HCEC 1CT (cell line): ENCODE data around the gene BPIFB6.

Experiments used
- DNase-seq: peaks from one replicate; pipeline ENCODE4 v3.0.0-alpha.2; 2017

Gene BPIFB6

GRCh38 chr20:33002087-33002808 lies 29.2 kb upstream of the BPIFB6 start:
- no peak for DNase-seq

GRCh38 chr20:33004141-33004751 lies 27.2 kb upstream of the BPIFB6 start, which contains the start of gene SUN5:
SUN5 (minus strand) TSS chr20:33004433; CDS start chr20:33004340, 93 bp downstream.
- no peak for DNase-seq

DNA sequence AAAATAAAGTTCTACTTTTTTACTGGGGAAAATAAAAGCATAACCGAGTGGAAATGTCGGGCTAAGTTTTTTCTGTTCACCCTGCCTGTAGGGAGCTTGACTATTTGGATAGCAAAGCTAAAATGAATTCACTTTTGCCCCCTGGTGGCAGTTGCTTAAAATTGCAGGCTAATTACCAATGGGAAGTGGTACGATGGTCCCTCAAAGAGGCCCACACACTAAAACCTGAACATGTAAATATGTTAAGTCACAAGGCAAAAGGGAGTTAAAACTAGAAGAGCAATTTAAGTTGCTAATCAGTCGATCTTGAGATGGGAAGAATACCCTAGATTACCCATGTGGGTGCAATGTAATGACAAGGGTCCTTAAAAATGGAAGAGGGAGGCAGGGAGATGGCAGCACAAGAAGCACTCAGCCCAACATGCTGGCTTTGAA lies 26.3 kb upstream of the BPIFB6 start:
- DNase-seq, result no peak

GRCh38 chr20:33005908-33006775 lies 25.3 kb upstream of the BPIFB6 start:
- DNase-seq, result no peak

DNA sequence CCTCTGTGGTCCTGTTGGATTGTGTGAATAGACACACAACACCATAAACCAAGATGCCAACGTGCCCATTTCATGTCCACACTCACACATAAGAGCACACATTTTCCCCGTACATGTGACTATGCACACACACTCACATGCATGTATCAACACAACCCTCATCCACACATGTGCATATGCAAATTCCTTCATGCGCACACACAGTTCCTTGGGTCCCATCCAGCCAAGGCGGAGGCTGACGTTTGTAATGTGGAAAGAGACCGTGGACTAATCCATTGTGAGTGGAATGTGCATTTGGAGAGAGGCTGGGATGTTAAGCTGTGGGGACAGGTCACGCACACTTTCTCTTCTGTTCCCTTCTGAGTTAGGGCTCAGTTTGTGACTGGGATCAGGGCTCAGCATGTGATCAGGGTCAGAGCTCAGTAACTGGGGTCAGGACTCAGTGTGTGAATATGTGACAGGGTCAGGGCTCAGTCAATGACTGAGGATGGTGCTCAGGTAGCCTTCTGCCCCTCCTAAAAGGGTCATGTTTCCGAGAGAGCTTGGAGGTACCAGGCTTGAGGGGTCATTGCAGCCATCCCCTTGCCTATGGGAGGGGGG lies 24.6 kb upstream of the BPIFB6 start:
- no peak for DNase-seq

DNA sequence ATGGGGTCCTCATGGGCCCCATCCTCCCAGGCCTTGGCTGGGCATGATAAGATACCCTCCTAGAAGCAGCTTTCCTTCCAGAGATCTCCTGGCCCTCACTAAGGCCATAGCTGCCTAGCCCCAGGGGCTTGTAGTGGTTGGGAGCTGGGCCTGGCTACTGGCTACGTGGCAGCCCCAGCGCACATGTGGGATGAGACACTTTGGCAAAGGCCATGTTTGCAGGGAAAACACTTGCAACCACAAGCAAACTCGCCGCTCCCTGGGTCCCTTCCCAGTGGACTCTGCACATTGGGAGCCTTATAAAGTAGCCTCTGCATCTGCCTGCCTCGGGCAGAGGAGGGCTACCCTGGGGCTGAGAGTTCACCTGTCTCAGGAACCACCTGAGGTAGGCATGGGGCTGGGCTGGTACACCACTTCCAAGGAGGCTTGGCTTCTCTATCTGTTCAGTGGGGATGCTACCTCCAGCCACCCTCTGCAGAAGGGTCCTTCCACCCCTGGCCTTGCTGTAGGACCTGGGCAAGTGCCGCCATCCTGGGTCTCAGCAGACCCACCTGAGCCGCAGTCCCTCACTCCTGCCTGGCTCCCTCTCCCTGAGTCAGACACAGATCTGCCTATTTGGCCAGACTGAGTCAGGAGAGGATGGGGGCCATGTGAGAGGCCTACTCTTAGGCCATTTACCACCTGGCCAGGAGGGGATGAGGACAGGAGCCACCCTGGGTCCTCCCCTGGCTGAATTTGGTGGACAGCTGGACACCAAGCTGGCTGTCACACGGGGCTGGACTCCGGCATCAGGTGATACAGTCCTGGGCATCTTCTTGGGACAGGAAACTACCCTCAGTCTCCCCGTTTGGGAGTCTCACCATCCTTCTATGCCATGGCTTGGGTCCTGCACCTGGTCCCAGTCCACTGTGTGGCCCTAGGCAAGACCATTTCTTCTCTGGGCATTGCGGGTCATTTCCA lies 23.8 kb upstream of the BPIFB6 start, which contains the start of gene BPIFB2:
BPIFB2 (plus strand) TSS at position 329 of the 960 bp plus-strand sequence. CDS start 871 bp downstream, outside the sequence.
- DNase-seq, result no peak

DNA sequence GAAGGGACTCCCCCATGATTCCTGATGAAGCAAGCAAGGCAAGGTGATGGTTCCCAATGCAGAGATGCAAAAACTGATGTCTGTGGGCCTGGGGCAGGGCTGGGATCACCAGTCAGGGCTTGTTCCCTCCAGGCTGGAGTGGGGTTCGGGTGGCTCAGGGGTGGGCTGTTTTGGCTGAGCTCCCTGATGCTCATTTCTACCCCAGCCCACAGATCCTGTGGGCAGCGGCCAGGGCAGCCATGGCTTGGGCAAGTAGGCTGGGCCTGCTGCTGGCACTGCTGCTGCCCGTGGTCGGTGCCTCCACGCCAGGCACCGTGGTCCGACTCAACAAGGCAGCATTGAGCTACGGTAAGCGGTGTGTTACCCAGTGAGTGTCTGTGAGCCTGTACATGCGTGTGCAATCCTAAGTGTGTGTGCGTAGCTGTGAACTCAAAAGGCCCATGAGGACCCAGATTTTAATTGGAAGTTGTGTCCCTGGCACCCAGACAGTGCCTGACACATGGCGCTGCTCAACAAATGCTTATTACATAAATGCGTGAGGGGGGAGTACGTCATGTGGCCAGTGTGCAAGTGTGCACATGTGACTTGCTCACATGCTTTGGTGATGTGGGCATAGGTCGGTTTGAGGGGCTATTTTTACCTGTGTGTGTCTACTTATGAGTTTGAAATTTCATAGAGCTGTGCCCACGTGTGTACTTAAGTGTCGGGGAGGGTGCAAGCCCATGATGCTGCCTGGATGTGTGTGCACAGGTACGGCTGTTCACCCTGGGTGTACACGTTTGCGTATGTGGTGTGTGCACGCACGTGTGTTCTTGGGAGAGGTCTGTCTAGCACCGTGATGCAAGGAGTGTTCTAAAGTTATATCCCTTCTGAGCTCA lies 22.9 kb upstream of the BPIFB6 start:
- DNase-seq, result no peak

GRCh38 chr20:33009214-33010132 lies 22.0 kb upstream of the BPIFB6 start:
- DNase-seq, result no peak

- DNase-seq, result no peak
Observed at GRCh38 chr20:33010133-33010504, 21.3 kb upstream of the BPIFB6 start.

GRCh38 chr20:33010674-33011449 lies 20.6 kb upstream of the BPIFB6 start:
- DNase-seq, result no peak

GRCh38 chr20:33012327-33013189 lies 18.9 kb upstream of the BPIFB6 start:
- no peak for DNase-seq

GRCh38 chr20:33013701-33014326 lies 17.6 kb upstream of the BPIFB6 start:
- no peak for DNase-seq

GRCh38 chr20:33014336-33015113 lies 16.9 kb upstream of the BPIFB6 start:
- DNase-seq, result no peak

- DNase-seq, result no peak
Observed at GRCh38 chr20:33015114-33015484, 16.3 kb upstream of the BPIFB6 start.

GRCh38 chr20:33015700-33016580 lies 15.5 kb upstream of the BPIFB6 start:
- DNase-seq, result no peak
